Right cardiac atrium (tissue), 5 donors: ENCODE data around the gene SFSWAP. TPM values are rescaled to one million over a fixed set of nuclear protein-coding genes. Genes with fewer than 3 reads are reported as not detected.
"Not testable (repeated sequence)": the region's sequence is repeated elsewhere in the genome, so short reads cannot be mapped to it uniquely, and the experiment has no call there.

Experiments
- ATAC-seq, 2 donors: fragments of 200-7000 bp; cut with Tn5 transposase; one replicate each; pipeline versions ENCODE4 v1.8.0 to v1.9.1; 2020; ENCODE audit warnings: moderate library complexity in 2 of 2, mild to moderate bottlenecking in 1 of 2
- DNase-seq, 3 donors: peaks; one replicate each; pipeline ENCODE4 v3.0.0-alpha.2; 2020
- H3K27ac ChIP-seq: one replicate; pipeline ENCODE4 v1.5.1; 2013; ENCODE audit warnings: mild to moderate bottlenecking, low read length, control low read depth, moderate library complexity
- H3K27me3 ChIP-seq: one replicate; pipeline ENCODE4 v1.6.1; 2013; ENCODE audit not compliant: control insufficient read depth, insufficient read depth
- H3K4me1 ChIP-seq: one replicate; pipeline ENCODE4 v1.6.1; 2013; ENCODE audit warnings: low read length; ENCODE audit not compliant: control insufficient read depth, insufficient read depth
- H3K4me3 ChIP-seq: one replicate; pipeline ENCODE4 v1.5.1; 2013; ENCODE audit warnings: low read length, control low read depth
- H3K9me3 ChIP-seq: one replicate; pipeline ENCODE4 v1.6.1; 2013; ENCODE audit warnings: low read length; ENCODE audit not compliant: control insufficient read depth
- WGBS: extraction: QIAGEN DNeasy Blood & Tissue Kit; methylation state at CpG from one replicate; pipeline ENCODE4 v1.1.7; 2013; 5-methylcytosine and 5-hydroxymethylcytosine counted together
- intact Hi-C, 4 donors: fragments of 100-400 bp; cut with DNase I; formaldehyde crosslinking; loops; one replicate each; pipeline versions ENCODE4 v1.11.0 to v1.14.0; 2022 to 2023
- polyA plus RNA-seq: library from polyadenylated mRNA; stranded (reverse); fragments of 200-250 nt; gene quantifications from one replicate; pipeline ENCODE4 v1.2.3, GENCODE V29; 2013
- total RNA-seq, 4 donors: library from RNA; stranded (reverse); fragmentation: NEBNext Ultra II Directional; extraction: Animal tissue kit (Norgen Biotek cat#: 25700); gene quantifications; one replicate each; pipeline ENCODE4 v1.2.1, GENCODE V29; 2021
- donor health status: healthy with polysubstance abuse.
- donor health status: DM: no; HTN: yes; CAD: no.
- donor health status: DM: no; HTN: no; CAD: no.
- donor health status: DM: no; HTN: yes; CAD: no; lungs with severe emphysema.
- donor health status: DM: yes; HTN: yes; CAD: no.

Gene SFSWAP
- total and polyA plus RNA-seq, 5 donors: 16.6 to 24.1 (median 22.2) TPM

DNA sequence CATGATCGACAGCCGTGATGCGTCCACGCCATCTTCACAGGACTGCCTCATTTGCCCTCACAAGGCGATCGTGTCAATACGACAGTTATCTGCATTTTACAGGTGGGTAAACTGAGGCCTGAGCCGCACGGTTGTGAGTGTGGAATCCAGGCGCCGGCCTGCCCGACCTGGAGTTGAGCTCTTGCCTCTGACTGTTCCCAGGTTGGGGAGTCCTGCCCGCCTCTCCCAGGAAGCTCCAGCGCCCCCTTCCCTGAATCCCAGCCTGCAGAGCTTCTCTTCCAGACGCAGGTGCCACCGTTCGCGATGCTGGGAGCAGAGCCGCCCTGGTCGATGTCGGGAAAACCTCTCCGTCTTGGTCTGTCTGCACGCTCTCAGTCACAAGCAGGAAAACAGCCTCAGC lies 31.1 kb upstream of the SFSWAP start:
- DNase-seq, H3K4me1 ChIP-seq, intact Hi-C loops, H3K4me3 ChIP-seq, H3K27me3 ChIP-seq, H3K27ac ChIP-seq, ATAC-seq, H3K9me3 ChIP-seq: not testable (repeated sequence)
- 82% methylated on average over 13 of the region's 23 CpGs for WGBS

DNA sequence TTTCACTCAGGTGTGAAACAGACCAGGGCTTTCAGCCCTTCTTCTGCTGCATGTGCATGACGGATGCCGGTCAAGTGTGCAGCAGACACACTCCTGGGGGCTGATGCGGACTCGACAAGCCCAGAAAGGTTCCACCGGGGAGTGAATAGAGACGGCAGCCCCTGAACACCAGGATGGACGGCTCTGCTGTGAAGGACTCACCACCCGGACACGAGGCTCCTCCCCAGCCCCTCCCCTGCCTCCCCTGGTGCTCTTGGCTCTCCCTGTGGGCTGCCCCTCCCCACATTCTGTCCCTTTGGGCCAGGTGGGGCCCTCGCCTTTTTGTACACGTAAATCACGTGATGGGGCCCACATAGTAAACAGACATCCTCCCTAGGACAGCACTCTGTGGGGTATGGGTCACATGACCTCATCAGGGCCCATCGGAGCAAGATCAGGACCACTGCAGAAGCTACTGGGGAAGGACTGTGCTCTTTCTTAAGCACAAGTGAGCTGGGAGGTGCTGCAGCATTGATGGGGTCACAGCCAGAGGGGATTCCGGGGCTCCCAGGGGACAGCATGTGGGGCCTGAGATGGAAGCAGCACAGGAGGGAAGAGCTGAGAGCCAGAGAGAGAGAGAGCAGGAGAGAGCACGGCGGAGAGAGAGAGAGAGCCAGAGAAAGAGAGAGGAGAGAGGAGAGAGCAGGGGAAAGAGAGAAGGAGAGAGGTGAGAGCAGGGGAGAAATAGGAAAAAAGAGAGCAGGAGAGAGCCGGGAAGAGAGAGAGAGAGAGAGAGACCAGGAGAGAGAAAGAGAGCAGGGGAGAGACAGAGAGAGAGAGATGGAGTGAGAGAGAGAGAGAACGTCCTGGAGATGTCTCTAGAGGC lies 30.3 kb upstream of the SFSWAP start:
- H3K9me3 ChIP-seq, H3K27ac ChIP-seq, H3K27me3 ChIP-seq, ATAC-seq, H3K4me1 ChIP-seq, DNase-seq, H3K4me3 ChIP-seq, intact Hi-C loops: not testable (repeated sequence)
- 71% methylated on average over 15 of the region's 18 CpGs for WGBS

DNA sequence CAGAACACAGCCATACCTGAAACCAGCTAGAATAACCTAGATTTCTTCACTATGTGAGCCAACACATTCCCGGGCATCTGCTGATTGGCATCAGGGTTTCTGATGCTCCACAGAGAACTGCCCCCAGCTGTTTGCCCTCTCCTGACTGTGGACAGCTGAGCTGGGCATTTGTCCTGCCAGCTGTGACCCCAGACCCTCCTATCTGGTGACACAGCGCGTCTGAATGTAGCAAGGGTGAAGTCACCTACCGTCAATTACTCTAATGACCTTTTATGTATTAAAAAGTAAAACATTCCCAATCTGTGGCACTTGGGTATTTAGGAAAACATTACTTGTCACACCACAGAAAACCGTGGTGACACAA lies 29.7 kb upstream of the SFSWAP start:
- no peaks in the 10 kb centered on the region for H3K9me3 ChIP-seq
- no peak for ATAC-seq
- intact Hi-C loops: no loop called here
- H3K4me1 ChIP-seq: no peaks in the 10 kb centered on the region
- WGBS: 71% methylated on average over 5 of the region's 5 CpGs
- no peak overlapping the region for H3K27ac ChIP-seq
- no peak overlapping the region for H3K4me3 ChIP-seq
- no peak for DNase-seq
- H3K27me3 ChIP-seq: no peaks in the 10 kb centered on the region

DNA sequence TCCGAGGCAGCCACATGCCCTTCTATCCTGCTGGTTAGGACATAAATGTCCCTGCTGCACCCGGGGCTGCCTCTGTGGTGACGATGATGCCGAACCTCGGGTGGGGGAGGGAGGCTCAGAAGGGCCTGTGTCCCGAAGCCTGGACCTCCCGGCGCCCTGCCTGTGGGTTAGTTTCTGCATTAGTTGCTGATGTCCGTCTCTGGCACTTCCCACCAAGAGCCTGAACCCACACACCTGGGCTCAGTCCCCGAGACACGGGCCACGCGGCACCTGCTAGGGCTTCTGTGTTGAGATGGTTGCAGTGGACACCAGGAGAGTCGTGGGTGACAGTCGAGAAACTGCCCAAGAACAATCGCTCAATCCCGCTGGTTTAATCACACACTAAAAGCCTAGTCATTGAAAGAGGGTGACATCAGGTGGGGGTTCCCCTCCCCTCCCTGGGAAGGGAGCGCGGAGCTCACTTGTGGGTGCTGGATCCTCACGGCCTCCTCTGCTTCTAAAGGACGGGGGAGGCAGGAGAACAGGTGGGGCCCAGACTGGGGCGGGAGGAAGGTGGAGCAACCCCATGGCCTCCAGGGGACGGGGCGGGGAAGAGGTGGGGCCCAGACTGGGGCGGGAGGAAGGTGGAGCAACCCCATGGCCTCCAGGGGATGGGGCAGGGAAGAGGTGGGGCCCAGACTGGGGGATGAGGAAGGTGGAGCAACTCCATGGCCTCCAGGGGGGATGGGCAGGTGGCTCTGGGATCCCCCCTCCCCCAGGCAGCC lies 29.0 kb upstream of the SFSWAP start:
- ATAC-seq (peak; percentile 80 to 94), DNase-seq (peak; percentile 45 to 81 (median 69))
- H3K27ac ChIP-seq, H3K9me3 ChIP-seq, H3K27me3 ChIP-seq, intact Hi-C loops, H3K4me1 ChIP-seq, H3K4me3 ChIP-seq: not testable (repeated sequence)
- WGBS: 37% methylated on average over 25 of the region's 25 CpGs

DNA sequence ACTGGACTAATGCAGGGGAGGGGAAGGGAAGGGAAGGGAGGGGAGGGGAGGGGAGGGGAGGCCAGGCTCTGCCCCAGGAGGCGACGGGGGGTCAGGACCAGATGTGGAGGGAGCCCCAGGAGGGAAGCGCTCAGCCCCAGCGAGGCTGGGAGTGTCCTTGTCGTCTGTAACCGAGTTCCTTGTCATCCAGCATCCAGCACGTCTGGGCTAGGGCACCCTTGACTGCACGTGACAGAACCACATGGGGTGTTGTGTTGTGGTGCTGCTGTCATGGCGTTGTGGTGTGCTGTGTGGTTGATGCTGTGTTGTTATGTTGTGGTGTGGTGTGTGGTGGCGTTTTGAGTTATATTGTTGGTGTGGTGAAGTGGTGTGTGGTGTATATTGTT lies 28.4 kb upstream of the SFSWAP start:
- DNase-seq (no peak), ATAC-seq (peak in 1 of 2 donors; percentile 15)
- 22% methylated on average over 10 of the region's 10 CpGs for WGBS
- H3K9me3 ChIP-seq: no peaks in the 10 kb centered on the region
- no peak overlapping the region for H3K4me3 ChIP-seq
- intact Hi-C loops: no loop called here
- no peak overlapping the region for H3K27ac ChIP-seq
- no peaks in the 10 kb centered on the region for H3K27me3 ChIP-seq
- H3K4me1 ChIP-seq: no peaks in the 10 kb centered on the region

DNA sequence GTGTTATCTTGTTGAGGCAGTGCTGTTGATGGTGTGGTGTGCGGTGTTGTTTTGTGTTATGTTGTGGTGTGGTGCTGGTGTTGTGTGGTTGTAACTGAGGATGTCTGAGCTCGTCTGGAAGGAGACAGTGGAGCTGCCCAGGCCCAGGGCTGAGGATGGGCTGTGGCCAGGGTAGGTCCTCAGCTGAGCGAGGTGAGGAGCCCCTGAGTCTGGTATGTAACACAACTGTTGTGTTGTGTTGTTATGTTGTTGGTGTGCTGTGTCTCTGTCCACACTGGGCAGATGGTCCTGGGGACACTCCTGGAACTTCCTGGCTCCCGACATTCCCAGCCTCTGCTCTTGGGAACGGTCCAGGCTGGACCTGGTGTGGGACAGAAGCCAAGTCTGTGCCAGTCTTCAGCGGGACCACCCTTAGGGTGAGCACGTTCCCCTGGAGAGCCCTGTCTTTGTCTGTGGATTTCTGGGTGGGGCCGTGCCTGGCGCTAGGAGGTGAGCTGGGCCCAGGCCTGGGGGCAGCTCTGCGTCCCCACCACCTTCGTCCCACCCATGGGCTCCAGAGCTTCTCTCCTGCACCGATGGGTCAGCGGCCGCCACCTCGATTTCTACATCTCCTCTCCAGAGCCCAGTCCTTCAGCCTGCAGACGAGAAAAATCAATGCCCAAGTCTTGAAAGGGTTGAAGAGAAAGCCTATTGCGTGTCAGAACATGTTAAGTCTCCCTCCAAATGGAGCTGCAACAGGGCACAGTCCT lies 27.4 kb upstream of the SFSWAP start:
- DNase-seq (no peak), ATAC-seq (no peak)
- H3K9me3 ChIP-seq: no peaks in the 10 kb centered on the region
- no peaks in the 10 kb centered on the region for H3K27me3 ChIP-seq
- intact Hi-C loops: no loop called here
- 78% methylated on average over 17 of the region's 17 CpGs for WGBS
- H3K27ac ChIP-seq: no peak overlapping the region
- H3K4me1 ChIP-seq: no peaks in the 10 kb centered on the region
- no peak overlapping the region for H3K4me3 ChIP-seq

DNA sequence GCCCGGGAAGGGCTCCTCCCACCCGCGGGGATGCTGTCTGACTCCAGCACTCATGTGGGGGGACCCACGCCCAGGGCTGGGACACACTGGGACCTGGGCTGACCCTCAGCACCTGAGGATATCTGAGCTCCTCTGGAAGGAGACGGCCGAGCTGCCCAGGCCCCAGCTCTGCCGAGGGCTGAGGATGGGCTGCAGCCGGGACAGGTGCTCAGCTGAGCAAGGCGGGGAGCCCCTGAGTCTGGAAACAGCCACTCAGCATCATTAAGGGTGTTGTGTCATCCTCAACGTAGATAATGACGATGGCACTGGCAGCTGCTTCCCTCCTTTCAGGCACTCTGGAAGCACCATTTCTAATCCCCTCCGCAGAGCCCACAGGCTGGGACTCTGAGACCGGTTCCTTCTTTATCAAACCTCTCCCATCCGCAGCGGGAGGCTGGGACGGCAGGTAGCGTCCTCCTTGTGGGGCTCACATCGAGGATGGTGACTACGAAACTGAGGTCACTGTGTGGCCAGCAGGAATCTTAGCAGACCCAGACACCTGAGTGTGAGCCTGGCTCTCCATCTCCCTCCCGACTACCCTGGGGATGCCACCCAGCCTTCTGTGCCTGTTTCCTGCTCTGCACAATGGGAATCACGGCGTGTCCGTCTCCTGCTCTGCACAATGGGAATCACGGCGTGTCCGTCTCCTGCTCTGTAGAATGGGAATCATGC lies 26.7 kb upstream of the SFSWAP start:
- Histone ChIP-seq H3K4me1 (no peaks in the 10 kb centered on the region), H3K27me3 (no peaks in the 10 kb centered on the region), H3K4me3 (no peak overlapping the region), H3K27ac (no peak overlapping the region), H3K9me3 (no peaks in the 10 kb centered on the region)
- ATAC-seq (no peak), DNase-seq (no peak)
- 72% methylated on average over 26 of the region's 26 CpGs for WGBS
- intact Hi-C loops: no loop called here

DNA sequence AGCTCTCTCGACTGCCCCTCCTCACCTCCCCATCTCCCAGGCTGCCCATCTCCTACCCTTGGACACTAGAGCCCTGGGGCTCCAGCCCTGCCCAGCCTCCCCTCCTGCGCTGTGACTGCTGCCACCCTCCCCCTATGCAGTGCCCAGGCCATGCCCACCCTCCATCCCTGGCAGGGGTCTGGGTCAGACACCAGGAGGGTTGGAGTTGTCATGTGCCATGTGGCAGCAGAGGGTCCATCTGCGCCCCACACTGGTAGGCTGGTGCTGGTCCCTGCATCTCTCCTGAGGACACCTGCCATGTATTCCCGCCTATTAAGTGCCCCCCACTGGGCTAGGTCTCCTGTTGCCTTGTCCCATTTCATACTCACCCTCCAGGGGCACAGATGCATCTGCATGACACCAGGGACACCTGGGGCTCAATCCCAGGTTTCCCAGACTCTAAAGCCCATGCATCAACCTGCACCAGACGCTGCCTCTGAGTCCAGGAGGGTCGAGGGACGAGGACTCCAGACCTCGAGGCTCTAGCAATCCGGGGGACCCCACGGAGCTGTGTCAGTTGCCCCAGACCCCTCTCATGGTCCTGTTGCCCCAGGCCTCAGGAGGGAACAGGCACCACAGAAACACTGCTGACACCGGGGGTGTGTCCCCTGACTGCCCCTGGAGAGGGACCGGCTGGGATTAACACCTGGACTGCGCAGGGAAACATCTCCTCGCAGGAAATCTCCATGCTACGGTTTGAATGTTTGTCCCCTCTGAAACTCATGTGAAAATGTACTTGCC lies 23.4 kb upstream of the SFSWAP start:
- Histone ChIP-seq H3K27me3 (no peaks in the 10 kb centered on the region), H3K9me3 (no peaks in the 10 kb centered on the region)

DNA sequence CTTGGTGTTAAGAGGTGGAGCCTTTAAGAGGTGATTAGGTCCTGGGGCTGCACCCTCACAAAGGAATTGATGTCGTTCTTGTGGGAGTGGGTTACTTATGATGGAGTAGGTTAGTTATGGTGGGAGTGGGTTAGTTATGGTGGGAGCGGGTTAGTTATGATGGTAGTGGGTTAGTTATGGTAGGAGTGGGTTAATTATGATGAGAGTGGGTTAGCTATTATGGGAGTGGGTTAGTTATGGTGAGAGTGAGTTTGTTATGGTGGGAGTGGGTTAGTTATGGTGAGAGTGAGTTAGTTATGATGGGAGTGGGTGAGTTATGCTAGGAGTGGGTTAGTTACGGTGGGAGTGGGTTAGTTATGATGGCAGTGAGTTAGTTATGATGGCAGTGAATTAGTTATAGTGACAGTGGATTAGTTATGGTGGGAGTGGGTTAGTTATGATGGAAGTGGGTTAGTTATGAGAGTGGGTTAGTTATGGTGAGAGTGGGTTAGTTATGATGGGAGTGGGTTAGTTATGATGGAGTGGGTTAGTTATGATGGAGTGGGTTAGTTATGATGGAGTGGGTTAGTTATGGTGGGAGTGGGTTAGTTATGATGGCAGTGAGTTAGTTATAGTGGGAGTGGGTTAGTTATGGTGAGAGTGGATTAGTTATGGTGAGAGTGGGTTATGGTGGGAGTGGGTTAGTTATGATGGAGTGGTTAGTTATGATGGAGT lies 22.6 kb upstream of the SFSWAP start:
- Histone ChIP-seq H3K27me3 (no peaks in the 10 kb centered on the region), H3K4me1 (no peaks in the 10 kb centered on the region), H3K4me3 (no peak overlapping the region), H3K9me3 (no peaks in the 10 kb centered on the region), H3K27ac (no peak overlapping the region)
- WGBS: 85% methylated on average over 3 of the region's 3 CpGs
- intact Hi-C loops: no loop called here
- no peak for ATAC-seq
- DNase-seq: no peak

More for the DNA sequence above, 23.4 kb upstream of the SFSWAP start:
- Histone ChIP-seq H3K4me3 (no peak overlapping the region), H3K27ac (no peak overlapping the region), H3K4me1 (no peaks in the 10 kb centered on the region)
- WGBS: 76% methylated on average over 15 of the region's 15 CpGs
- intact Hi-C loops: no loop called here
- ATAC-seq (peak in 1 of 2 donors; percentile 19), DNase-seq (no peak)

DNA sequence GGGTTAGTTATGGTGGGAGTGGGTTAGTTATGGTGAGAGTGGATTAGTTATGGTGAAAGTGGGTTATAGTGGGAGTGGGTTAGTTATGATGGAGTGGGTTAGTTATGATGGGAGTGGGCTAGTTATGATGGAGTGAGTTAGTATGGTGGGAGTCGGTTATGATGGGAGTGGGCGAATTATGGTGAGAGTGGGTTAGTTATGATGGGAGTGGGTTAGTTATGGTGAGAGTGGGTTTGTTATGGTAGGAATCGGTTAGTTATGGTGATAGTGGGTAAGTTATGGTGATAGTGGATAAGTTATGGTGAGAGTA lies 22.1 kb upstream of the SFSWAP start:
- no peaks in the 10 kb centered on the region for H3K27me3 ChIP-seq
- no peaks in the 10 kb centered on the region for H3K4me1 ChIP-seq
- intact Hi-C loops: no loop called here
- DNase-seq (no peak), ATAC-seq (no peak)
- H3K9me3 ChIP-seq: no peaks in the 10 kb centered on the region
- no peak overlapping the region for H3K27ac ChIP-seq
- no peak overlapping the region for H3K4me3 ChIP-seq
- WGBS: 90% methylated on average over 3 of the region's 3 CpGs
